ENCODE data around the gene C9orf78.

Gene C9orf78

GRCh38 chr9:129783516-129784361, 51.3 kb downstream of the C9orf78 start:
- H3K4me3 ChIP-seq (replicated peaks; ENCODE audit: low read depth, low read length): no peak overlapping the region
- TF ChIP-seq CTCF (IDR thresholded peaks at IDR 0.05; ENCODE audit: low read depth, low read length, missing control alignments): peak; percentile 88
- DNase-seq (ENCODE audit: extremely low read depth, low read depth): peak; percentile 42

- no peak for TF ChIP-seq CTCF (IDR thresholded peaks at IDR 0.05; ENCODE audit: low read depth, low read length, missing control alignments)
- no peak for DNase-seq (ENCODE audit: extremely low read depth, low read depth)
- H3K4me3 ChIP-seq (replicated peaks; ENCODE audit: low read depth, low read length): no peak overlapping the region
These were observed 53.1 kb downstream of the C9orf78 start for GRCh38 chr9:129781981-129782380.

- H3K4me3 ChIP-seq (replicated peaks; ENCODE audit: low read depth, low read length): no peak overlapping the region
- DNase-seq (ENCODE audit: extremely low read depth, low read depth): no peak
- TF ChIP-seq CTCF (IDR thresholded peaks at IDR 0.05; ENCODE audit: low read depth, low read length, missing control alignments): no peak
These were observed 53.9 kb downstream of the C9orf78 start for GRCh38 chr9:129781131-129781530.

- TF ChIP-seq CTCF (IDR thresholded peaks at IDR 0.05; ENCODE audit: low read depth, low read length, missing control alignments): no peak
- DNase-seq (ENCODE audit: extremely low read depth, low read depth): no peak
- H3K4me3 ChIP-seq (replicated peaks; ENCODE audit: low read depth, low read length): no peak overlapping the region
These were observed 55.4 kb downstream of the C9orf78 start for GRCh38 chr9:129779560-129780190.

GRCh38 chr9:129778469-129778868, 56.6 kb downstream of the C9orf78 start:
- no peak for DNase-seq (ENCODE audit: extremely low read depth, low read depth)
- TF ChIP-seq CTCF (IDR thresholded peaks at IDR 0.05; ENCODE audit: low read depth, low read length, missing control alignments): no peak
- H3K4me3 ChIP-seq (replicated peaks; ENCODE audit: low read depth, low read length): no peak overlapping the region

GRCh38 chr9:129777769-129778130, 57.3 kb downstream of the C9orf78 start:
- TF ChIP-seq CTCF (IDR thresholded peaks at IDR 0.05; ENCODE audit: low read depth, low read length, missing control alignments): no peak
- H3K4me3 ChIP-seq (replicated peaks; ENCODE audit: low read depth, low read length): no peak overlapping the region
- DNase-seq (ENCODE audit: extremely low read depth, low read depth): no peak

Data from HFF-Myc (cell line).